Vagina (tissue), 2 donors: ENCODE measurements around the gene DNLZ. TPM values are rescaled to one million over a fixed set of nuclear protein-coding genes. Genes with fewer than 3 reads are reported as not detected.

Experiments
- DNase-seq, 2 donors: peaks; one replicate each; pipeline ENCODE4 v3.0.0-alpha.2; 2017; ENCODE audit errors: extremely low spot score in 2 of 2
- H3K27ac ChIP-seq: fragments of 200-600 bp; sonication (generic); one replicate; pipeline ENCODE4 v1.5.1; 2019
- H3K27me3 ChIP-seq: fragments of 200-600 bp; sonication (generic); one replicate; pipeline ENCODE4 v1.5.1; 2019
- H3K36me3 ChIP-seq, 2 donors: fragments of 200-600 bp; sonication (generic); one replicate each; pipeline ENCODE4 v1.5.1; 2017 to 2019
- H3K4me1 ChIP-seq: fragments of 200-600 bp; sonication (generic); one replicate; pipeline ENCODE4 v1.5.1; 2019
- H3K4me3 ChIP-seq, 2 donors: fragments of 200-600 bp; sonication (generic); 1 replicate in 1 of 2; 2 replicates in 1 of 2; pipeline ENCODE4 v1.5.1; 2016 to 2019
- H3K9me3 ChIP-seq: fragments of 200-600 bp; sonication (generic); one replicate; pipeline ENCODE4 v1.5.1; 2019
- CTCF ChIP-seq, 3 experiments: fragments of 450-650 bp in 2 of 3; fragments of 200-600 bp in 1 of 3; sonication (generic) in 1 of 3; IDR thresholded peaks; one replicate each; pipeline ENCODE4 v1.5.1; 2017 to 2019; ENCODE audit warnings: antibody characterized with exemption in 3 of 3, mild to moderate bottlenecking in 2 of 3, moderate library complexity in 2 of 3
- POLR2A ChIP-seq, 2 donors: fragments of 450-650 bp; IDR thresholded peaks; one replicate each; pipeline ENCODE4 v1.6.1; 2017; ENCODE audit warnings: antibody characterized with exemption in 2 of 2, mild to moderate bottlenecking in 2 of 2, moderate library complexity in 2 of 2
- POLR2AphosphoS5 ChIP-seq, 2 donors: sonication (generic); formaldehyde crosslinking; IDR thresholded peaks; one replicate each; pipeline ENCODE4 v1.9.0; 2017; ENCODE audit warnings: antibody characterized with exemption in 2 of 2, mild to moderate bottlenecking in 2 of 2, low read depth in 1 of 2; ENCODE audit not compliant: insufficient read depth in 1 of 2
- intact Hi-C: fragments of 100-400 bp; cut with DNase I; formaldehyde crosslinking; loops from one replicate; pipeline ENCODE4 v1.15.1; 2023
- total RNA-seq: library from RNA; depleted of rRNA; stranded (reverse); fragments of >200 nt; gene quantifications from one replicate; pipeline ENCODE4 v1.2.3, GENCODE V29; 2016

Gene DNLZ
- total RNA-seq, 1 donor from 2014 or later, result 25.0 TPM

GRCh38 chr9:136366826-136367225 is 3.3 kb upstream of the DNLZ start:
- Histone ChIP-seq H3K27ac (no peak overlapping the region), H3K27me3 (no peaks in the 10 kb centered on the region), H3K4me1 (peaks cover 28% of the 10 kb centered on the region), H3K36me3 (no peaks in the 10 kb centered on the region), H3K9me3 (no peaks in the 10 kb centered on the region), H3K4me3 (no peak overlapping the region)
- DNase-seq, result no peak
- intact Hi-C loops, result loop anchor here (5.0 to 10.0 kb wide), 2 partner anchors 52 to 165 kb away; no protein-coding TSS in a partner anchor
- TF ChIP-seq POLR2A (IDR thresholded peaks at IDR 0.05) (no peak), CTCF (IDR thresholded peaks at IDR 0.05) (no peak), POLR2AphosphoS5 (IDR thresholded peaks at IDR 0.05; ENCODE audit: insufficient read depth in 1 of 2, low read depth in 1 of 2) (no peak)

DNA sequence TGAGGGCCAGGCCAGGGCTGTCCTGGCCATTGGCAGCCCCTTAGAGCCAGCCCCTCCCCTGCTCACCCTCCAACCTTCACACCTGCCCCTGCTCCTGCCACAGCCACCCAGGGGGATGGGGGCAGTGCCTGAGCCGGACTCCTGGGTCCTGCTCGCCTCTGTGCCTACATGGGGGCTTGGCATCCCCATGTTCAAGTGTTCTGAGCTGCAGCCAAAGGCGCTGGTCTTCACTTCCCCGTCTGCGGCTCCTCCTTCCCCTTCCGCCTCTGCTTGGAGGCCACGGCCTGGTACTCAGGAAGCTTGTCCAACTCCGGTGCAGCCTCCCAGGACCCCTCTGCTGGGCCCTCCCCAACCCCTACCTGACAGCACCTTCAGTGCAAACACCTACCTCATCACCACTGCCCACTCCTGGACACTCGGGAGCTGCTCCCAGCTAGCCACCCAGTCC is 2.3 kb upstream of the DNLZ start:
- no peak for DNase-seq
- H3K4me3 ChIP-seq, result no peak overlapping the region
- H3K9me3 ChIP-seq, result no peaks in the 10 kb centered on the region
- H3K4me1 ChIP-seq, result peaks cover 37% of the 10 kb centered on the region
- H3K27me3 ChIP-seq, result no peaks in the 10 kb centered on the region
- no peaks in the 10 kb centered on the region for H3K36me3 ChIP-seq
- H3K27ac ChIP-seq, result no peak overlapping the region
- no peak for TF ChIP-seq POLR2AphosphoS5 (IDR thresholded peaks at IDR 0.05; ENCODE audit: insufficient read depth in 1 of 2, low read depth in 1 of 2)
- TF ChIP-seq POLR2A (IDR thresholded peaks at IDR 0.05), result no peak
- TF ChIP-seq CTCF (IDR thresholded peaks at IDR 0.05), result no peak
- intact Hi-C loops, result loop anchor here (5.0 to 10.0 kb wide), 2 partner anchors 51 to 163 kb away; no protein-coding TSS in a partner anchor

- no peak for DNase-seq
- no peaks in the 10 kb centered on the region for H3K9me3 ChIP-seq
- H3K4me3 ChIP-seq, result no peak overlapping the region
- TF ChIP-seq POLR2AphosphoS5 (IDR thresholded peaks at IDR 0.05; ENCODE audit: insufficient read depth in 1 of 2, low read depth in 1 of 2) (no peak), CTCF (IDR thresholded peaks at IDR 0.05) (no peak), POLR2A (IDR thresholded peaks at IDR 0.05) (no peak)
- no peak overlapping the region for H3K27ac ChIP-seq
- H3K4me1 ChIP-seq, result peaks cover 39% of the 10 kb centered on the region
- no peaks in the 10 kb centered on the region for H3K27me3 ChIP-seq
- intact Hi-C loops, result loop anchor here (5.0 to 10.0 kb wide), 2 partner anchors 50 to 163 kb away; no protein-coding TSS in a partner anchor
- H3K36me3 ChIP-seq, result no peaks in the 10 kb centered on the region
Measured at GRCh38 chr9:136364942-136365774, 1.6 kb upstream of the DNLZ start.

GRCh38 chr9:136363949-136364748 is 605 bp upstream of the DNLZ start:
- H3K4me3 ChIP-seq, result peak overlapping the region; percentile 75 to 99
- no peaks in the 10 kb centered on the region for H3K27me3 ChIP-seq
- peaks cover 39% of the 10 kb centered on the region for H3K4me1 ChIP-seq
- no peak for DNase-seq
- H3K36me3 ChIP-seq, result no peaks in the 10 kb centered on the region
- TF ChIP-seq CTCF (IDR thresholded peaks at IDR 0.05) (peak in 1 of 3 experiments; percentile 48), POLR2AphosphoS5 (IDR thresholded peaks at IDR 0.05; ENCODE audit: insufficient read depth in 1 of 2, low read depth in 1 of 2) (no peak)
- intact Hi-C loops, result loop anchor here (10.0 kb wide), 1 partner anchor 49 kb away; no protein-coding TSS in a partner anchor
- H3K9me3 ChIP-seq, result no peaks in the 10 kb centered on the region
- H3K27ac ChIP-seq, result no peak overlapping the region
